Pancreas (tissue), 10 donors: ENCODE data around the gene TOB1. TPM values are rescaled to one million over a fixed set of nuclear protein-coding genes. Genes with fewer than 3 reads are reported as not detected.

ENCODE experiments used
- ATAC-seq, 4 donors: fragments of 200-7000 bp; cut with Tn5 transposase; one replicate each; pipeline versions ENCODE4 v1.8.0 to v1.9.1; 2020; ENCODE audit warnings: mild to moderate bottlenecking in 4 of 4, moderate library complexity in 4 of 4
- DNase-seq, 6 donors: peaks; one replicate each; pipeline ENCODE4 v3.0.0-alpha.2; 2020
- FAIRE-seq: peaks from 2 replicates; lab custom pipeline; 2012; peaks lifted over from hg19 to GRCh38; lab: Jason Lieb, UNC
- H3K27ac ChIP-seq, 4 donors: fragments of 200-600 bp; sonication (generic); 1 replicate in 3 of 4; 2 replicates in 1 of 4; pipeline versions ENCODE4 v1.5.0 to v1.8.0; 2020
- H3K27me3 ChIP-seq, 4 donors: fragments of 200-600 bp; one replicate each; pipeline ENCODE4 v1.8.0; 2021
- H3K36me3 ChIP-seq, 3 donors: fragments of 200-600 bp; sonication (generic) in 1 of 3; one replicate each; pipeline versions ENCODE4 v1.5.0 to v1.8.0; 2020 to 2021
- H3K4me1 ChIP-seq, 3 donors: fragments of 200-600 bp; one replicate each; pipeline ENCODE4 v1.8.0; 2021
- H3K4me3 ChIP-seq, 4 donors: fragments of 200-600 bp; sonication (generic) in 2 of 4; one replicate each; pipeline versions ENCODE4 v1.5.0 to v1.8.0; 2020 to 2021
- H3K9me3 ChIP-seq, 4 donors: fragments of 200-600 bp; one replicate each; pipeline ENCODE4 v1.8.0; 2021
- CTCF ChIP-seq, 4 donors: fragments of 200-600 bp; sonication (generic) in 3 of 4; IDR thresholded peaks; one replicate each; pipeline versions ENCODE4 v1.5.0 to v1.8.0; 2021; ENCODE audit warnings: antibody characterized with exemption in 4 of 4
- WGBS, 2 donors: extraction: QIAGEN DNeasy Blood & Tissue Kit; methylation state at CpG; one replicate each; pipeline ENCODE4 v1.1.7; 2013; 5-methylcytosine and 5-hydroxymethylcytosine counted together
- intact Hi-C, 3 donors: fragments of 100-400 bp; cut with DNase I; formaldehyde crosslinking; loops; one replicate each; pipeline versions ENCODE4 v1.11.1 to v1.14.2; 2022
- polyA plus RNA-seq, 2 donors: library from polyadenylated mRNA; stranded (reverse); fragments of 200-250 nt; gene quantifications; one replicate each; pipeline ENCODE4 v1.2.3, GENCODE V29; 2013
- total RNA-seq, 6 donors: library from RNA; stranded (reverse); fragmentation: NEBNext Ultra II Directional in 4 of 6; extraction: Animal tissue kit (Norgen Biotek cat#: 25700) in 4 of 6; gene quantifications; one replicate each; pipeline versions ENCODE4 v1.2.1 to v1.2.4, GENCODE V29; 2021 to 2023
- donor health status: healthy with polysubstance abuse.
- donor health status: DM: no; HTN: no; CAD: no; lungs with moderate emphysema.
- donor health status: DM: no; HTN: no; CAD: no.
- donor health status: control.
- donor health status: control.
- donor health status: Bipolar disorder and iron deficiency.
- donor health status: DM: yes; HTN: yes; CAD: no.
- donor health status: DM: no; HTN: no; CAD: no.
- donor health status: DM: no; HTN: no; CAD: no.
- donor health status: DM: yes; HTN: yes; CAD: no.

The TOB1 gene
- total and polyA plus RNA-seq, 8 donors: 33.1 to 157 (median 78.3) TPM

- no peak overlapping the region for H3K27ac ChIP-seq
- DNase-seq (no peak), FAIRE-seq (no peak), ATAC-seq (no peak)
- no peak for TF ChIP-seq CTCF (IDR thresholded peaks at IDR 0.05)
- H3K36me3 ChIP-seq: no peaks in the 10 kb centered on the region
- no peaks in the 10 kb centered on the region for H3K27me3 ChIP-seq
- no peaks in the 10 kb centered on the region for H3K9me3 ChIP-seq
- 71 to 85% methylated on average over 2 of the region's 2 CpGs for WGBS, 2 donors
- peaks cover 10 to 20% (median 12%) of the 10 kb centered on the region in 3 donors for H3K4me1 ChIP-seq
- intact Hi-C loops: no loop called here
- no peak overlapping the region for H3K4me3 ChIP-seq
Observed at GRCh38 chr17:50875074-50875473, 8.9 kb upstream of the TOB1 start.

GRCh38 chr17:50872710-50873424 is 6.7 kb upstream of the TOB1 start:
- Histone ChIP-seq H3K36me3 (no peaks in the 10 kb centered on the region), H3K4me3 (no peak overlapping the region), H3K27me3 (no peaks in the 10 kb centered on the region), H3K27ac (peak overlapping the region; percentile 8 to 46 (median 21)), H3K9me3 (no peaks in the 10 kb centered on the region), H3K4me1 (peaks cover 10 to 37% (median 24%) of the 10 kb centered on the region in 3 donors)
- no peak for TF ChIP-seq CTCF (IDR thresholded peaks at IDR 0.05)
- intact Hi-C loops: no loop called here
- FAIRE-seq: no peak
- 23 to 24% methylated on average over 4 of the region's 4 CpGs for WGBS, 2 donors
- peak; percentile 65 to 79 (median 76) for ATAC-seq
- peak in 4 of 6 donors; percentile 53 to 73 (median 60) for DNase-seq

- FAIRE-seq (no peak), ATAC-seq (peak in 1 of 4 donors; percentile 22), DNase-seq (no peak)
- H3K36me3 ChIP-seq: no peaks in the 10 kb centered on the region
- H3K9me3 ChIP-seq: no peaks in the 10 kb centered on the region
- intact Hi-C loops: no loop called here
- H3K4me1 ChIP-seq: peaks cover 10 to 37% (median 24%) of the 10 kb centered on the region in 3 donors
- 32 to 40% methylated on average over 2 of the region's 2 CpGs for WGBS, 2 donors
- TF ChIP-seq CTCF (IDR thresholded peaks at IDR 0.05): no peak
- H3K27ac ChIP-seq: peak overlapping the region; percentile 16 to 46 (median 23)
- no peak overlapping the region for H3K4me3 ChIP-seq
- H3K27me3 ChIP-seq: no peaks in the 10 kb centered on the region
Observed at GRCh38 chr17:50871898-50872297, 5.7 kb upstream of the TOB1 start.

GRCh38 chr17:50871364-50871763 is 5.2 kb upstream of the TOB1 start:
- WGBS, 2 donors: 50 to 53% methylated on average over 4 of the region's 4 CpGs
- H3K27ac ChIP-seq: peak overlapping the region in 2 of 4 donors; percentile 20 to 26
- ATAC-seq: no peak
- no peak for DNase-seq
- no peak overlapping the region for H3K4me3 ChIP-seq
- FAIRE-seq: no peak
- intact Hi-C loops: no loop called here
- no peak for TF ChIP-seq CTCF (IDR thresholded peaks at IDR 0.05)
- H3K27me3 ChIP-seq: no peaks in the 10 kb centered on the region
- H3K36me3 ChIP-seq: no peaks in the 10 kb centered on the region
- peaks cover 10 to 37% (median 24%) of the 10 kb centered on the region in 3 donors for H3K4me1 ChIP-seq
- H3K9me3 ChIP-seq: no peaks in the 10 kb centered on the region

GRCh38 chr17:50868602-50869001 is 2.4 kb upstream of the TOB1 start:
- intact Hi-C loops: loop anchor here in 2 of 3 donors (5.0 to 10.0 kb wide), 2 partner anchors 34 to 46 kb away; no protein-coding TSS in a partner anchor
- Histone ChIP-seq H3K4me1 (peaks cover 10 to 37% (median 24%) of the 10 kb centered on the region in 3 donors), H3K27ac (peak overlapping the region; percentile 99 to 100 (median 100)), H3K27me3 (no peaks in the 10 kb centered on the region), H3K9me3 (no peaks in the 10 kb centered on the region), H3K36me3 (peaks cover 0 to 2% (median 0%) of the 10 kb centered on the region in 3 donors), H3K4me3 (peak overlapping the region in 3 of 4 donors; percentile 65 to 98 (median 87))
- no peak for ATAC-seq
- 8 to 14% methylated on average over 1 of the region's 1 CpG for WGBS, 2 donors
- no peak for FAIRE-seq
- no peak for TF ChIP-seq CTCF (IDR thresholded peaks at IDR 0.05)
- no peak for DNase-seq
